ENCODE measurements around the gene ARL4D. TPM values are rescaled to one million over a fixed set of nuclear protein-coding genes. Genes with fewer than 3 reads are reported as not detected.
A peak's percentile ranks its signal among the peaks of the same experiment; 100 is the strongest.

ARL4D gene
- total and polyA plus RNA-seq, 2 of the 8 experiments (the other 6 are each of a cell fraction or from before 2014, with no cell fraction given) = 8.4 to 9.2 TPM

- H3K27me3 ChIP-seq (replicated peaks in 1 of 4; ENCODE audit: control insufficient read depth in 3 of 4, extremely low read depth in 1 of 4, insufficient read depth in 3 of 4, low read length in 3 of 4) = no peaks in the 10 kb centered on the region
- peaks cover 11% of the 10 kb centered on the region for H3K23me2 ChIP-seq (ENCODE audit: low read depth, low read length)
- H2BK15ac ChIP-seq (ENCODE audit: low read length) = peak overlapping the region; percentile 36; the same call in 1 of the 2 replicates
- no peak overlapping the region for H4K91ac ChIP-seq (replicated peaks; ENCODE audit: insufficient read length, low read length)
- H4K8ac ChIP-seq (ENCODE audit: extremely low read depth, insufficient read depth, low read length) = no peak overlapping the region
- H2AK5ac ChIP-seq (ENCODE audit: low read depth, low read length) = no peak overlapping the region
- no peaks in the 10 kb centered on the region for H3K79me1 ChIP-seq (ENCODE audit: low read depth, low read length)
- DNase-seq (ENCODE audit: low read depth in 1 of 2, low spot score in 2 of 2) (peak in 1 of 2 experiments; percentile 80), FAIRE-seq (no peak)
- H2BK120ac ChIP-seq (replicated peaks; ENCODE audit: low read depth, low read length) = no peak overlapping the region
- no peaks in the 10 kb centered on the region for H4K20me1 ChIP-seq (replicated peaks in 1 of 2; ENCODE audit: control insufficient read depth in 1 of 2, insufficient read depth in 2 of 2, low read length in 2 of 2)
- peak overlapping the region; percentile 94; the same call in 1 of the 2 replicates for H2BK5ac ChIP-seq (ENCODE audit: low read depth, low read length)
- ChIA-PET CTCF (ENCODE audit: partially characterized antibody) (interaction anchor here (0.6 to 14.9 kb wide), 16 partner anchors 9 to 372 kb away, joined by 3 to 296 read pairs (median 6); partner anchors contain the start of genes ARL4D and DHX8), POLR2A (ENCODE audit: partially characterized antibody) (interaction anchor here (1.2 to 15.1 kb wide), 9 partner anchors 10 to 94 kb away, joined by 8 to 184 read pairs (median 12); partner anchors contain the start of genes ARL4D and DHX8)
- no peak overlapping the region for H4K5ac ChIP-seq (ENCODE audit: insufficient read length, low read depth, low read length)
- H2BK20ac ChIP-seq (ENCODE audit: low read length) = no peak overlapping the region
- peak overlapping the region; percentile 90 to 98 for H3K4me2 ChIP-seq (ENCODE audit: insufficient read depth in 1 of 2, low read depth in 2 of 2, low read length in 2 of 2)
- no peak overlapping the region for H3K14ac ChIP-seq (ENCODE audit: insufficient read length)
- 7% methylated on average over 30 of the region's 33 CpGs; no CpG with 5 or more reads in 1 of the 2 experiments for WGBS, 2 experiments (ENCODE audit: extremely low coverage in 1 of 2, insufficient coverage in 1 of 2, insufficient read length in 1 of 2, insufficient replicate concordance in 2 of 2, low coverage in 1 of 2, low lambda C conversion rate in 2 of 2, missing lambda C conversion rate in 1 of 2)
- H3K9me3 ChIP-seq (ENCODE audit: insufficient read depth in 2 of 2, low read depth in 1 of 2, low read length in 1 of 2) = no peaks in the 10 kb centered on the region
- H3K4me3 ChIP-seq (ENCODE audit: extremely low read depth in 1 of 4, insufficient read depth in 2 of 4, low read depth in 3 of 4, low read length in 4 of 4) = peak overlapping the region; percentile 58 to 81 (median 70)
- no peak overlapping the region for H3K27ac ChIP-seq (ENCODE audit: low read depth, low read length)
- peaks cover 0 to 3% (median 0%) of the 10 kb centered on the region in 4 experiments; a peak in 3 of 7 replicates for H3K4me1 ChIP-seq (replicated peaks in 1 of 4; ENCODE audit: control insufficient read depth in 3 of 4, insufficient read depth in 4 of 4, low read length in 3 of 4)
- no peaks in the 10 kb centered on the region for H3K36me3 ChIP-seq (ENCODE audit: control insufficient read depth in 2 of 4, insufficient read depth in 4 of 4, low read length in 3 of 4)
- H3K9ac ChIP-seq (replicated peaks in 1 of 4; ENCODE audit: extremely low read depth in 1 of 4, low read depth in 3 of 4, low read length in 3 of 4) = peak overlapping the region; percentile 41 to 63 (median 57); a peak in 5 of 7 replicates
- no peak overlapping the region for H3K56ac ChIP-seq (replicated peaks; ENCODE audit: insufficient read length, low read depth, low read length)
- no peaks in the 10 kb centered on the region for H3K79me2 ChIP-seq (ENCODE audit: control insufficient read depth in 1 of 2, insufficient read depth in 2 of 2, low read length in 2 of 2)
- H2BK12ac ChIP-seq (ENCODE audit: low read depth, low read length) = no peak overlapping the region
- peak overlapping the region; percentile 98 for H2AFZ ChIP-seq (ENCODE audit: low read length)
- no peak overlapping the region for H3K4ac ChIP-seq (replicated peaks; ENCODE audit: insufficient read length, low read depth, low read length)
- H3K23ac ChIP-seq (ENCODE audit: insufficient read length) = no peak overlapping the region
- H3K18ac ChIP-seq (ENCODE audit: extremely low read depth, low read length) = peak overlapping the region; percentile 88
- no peak for TF ChIP-seq JUND (IDR thresholded peaks at IDR 0.05; ENCODE audit: low read length)
- peak; percentile 52; the same call in 1 of the 2 replicates for TF ChIP-seq YY1 (IDR thresholded peaks at IDR 0.05; ENCODE audit: low read depth, low read length)
- peak; percentile 66 to 82 (median 77) for TF ChIP-seq CTCF (IDR thresholded peaks at IDR 0.05; ENCODE audit: control extremely low read depth in 1 of 3, insufficient read depth in 1 of 3, low read depth in 1 of 3, low read length in 3 of 3)
- no peak for TF ChIP-seq ZNF274 (IDR thresholded peaks at IDR 0.05; ENCODE audit: borderline replicate concordance, extremely low read depth, low read length)
- TF ChIP-seq KDM4A (IDR thresholded peaks at IDR 0.05; ENCODE audit: low read depth, low read length, severe bottlenecking) = peak; percentile 17
- TF ChIP-seq RAD21 (IDR thresholded peaks at IDR 0.05 in 1 of 2, conservative IDR thresholded peaks at IDR 0.05 in 1 of 2; ENCODE audit: low read depth in 2 of 2, low read length in 2 of 2) = peak; percentile 34 to 43
- peak; percentile 22; the same call in 1 of the 2 replicates for TF ChIP-seq CREB1 (IDR thresholded peaks at IDR 0.05)
- TF ChIP-seq GABPA (IDR thresholded peaks at IDR 0.05; ENCODE audit: borderline replicate concordance, insufficient read depth, low read length) = no peak
These were observed 9.5 kb upstream of the ARL4D start for GRCh38 chr17:43389046-43389947.
